Ovary (tissue), 9 donors: Measurements from ENCODE around the gene CACNA1H. TPM values are rescaled to one million over a fixed set of nuclear protein-coding genes. Genes with fewer than 3 reads are reported as not detected.

Experiments used
- DNase-seq, 5 donors: peaks; one replicate each; pipeline ENCODE4 v3.0.0-alpha.2; 2019 to 2020
- H3K27ac ChIP-seq, 2 donors: fragments of 200-600 bp; one replicate each; pipeline versions ENCODE4 v1.5.1 to v1.8.0; 2019 to 2022
- H3K27me3 ChIP-seq: fragments of 200-600 bp; one replicate; pipeline ENCODE4 v1.8.0; 2022
- H3K36me3 ChIP-seq: fragments of 200-600 bp; sonication (generic); one replicate; pipeline ENCODE4 v1.5.1; 2019
- H3K4me1 ChIP-seq: one replicate; pipeline ENCODE4 v1.8.1; 2013; ENCODE audit warnings: mild to moderate bottlenecking, moderate library complexity; ENCODE audit not compliant: insufficient read depth
- H3K4me3 ChIP-seq: fragments of 200-600 bp; sonication (generic); one replicate; pipeline ENCODE4 v1.5.1; 2017
- H3K9me3 ChIP-seq, 2 donors: fragments of 200-600 bp in 1 of 2; sonication (generic) in 1 of 2; one replicate each; pipeline versions ENCODE4 v1.5.1 to v1.8.1; 2013 to 2019; ENCODE audit warnings: mild to moderate bottlenecking in 1 of 2, moderate library complexity in 1 of 2
- EP300 ChIP-seq: sonication (generic); formaldehyde crosslinking; IDR thresholded peaks from one replicate; pipeline ENCODE4 v1.6.1; 2017; ENCODE audit warnings: antibody characterized with exemption
- POLR2A ChIP-seq: fragments of 450-650 bp; IDR thresholded peaks from one replicate; pipeline ENCODE4 v1.6.1; 2017; ENCODE audit warnings: antibody characterized with exemption, mild to moderate bottlenecking, moderate library complexity
- WGBS, 3 donors: extraction: QIAGEN DNeasy Blood & Tissue Kit in 1 of 3; methylation state at CpG; one replicate each; pipeline versions ENCODE4 v1.1.5 to v1.1.7; 2013 to 2017; 5-methylcytosine and 5-hydroxymethylcytosine counted together
- intact Hi-C, 4 donors: fragments of 100-400 bp; cut with DNase I; formaldehyde crosslinking; loops; one replicate each; pipeline versions ENCODE4 v1.11.0 to v1.15.1; 2022 to 2023
- polyA plus RNA-seq, 2 donors: library from polyadenylated mRNA; stranded (reverse); fragments of 200-250 nt in 1 of 2; fragments of 350-450 nt in 1 of 2; fragmentation: Illumina TruSeq in 1 of 2; extraction: RNeasy Lipid Tissue Mini Kit (QIAGEN cat#74804) in 1 of 2; gene quantifications; one replicate each; pipeline ENCODE4 v1.2.3, GENCODE V29; 2013 to 2014
- total RNA-seq, 7 donors: library from RNA; depleted of rRNA in 2 of 7; stranded (reverse); fragments of >200 nt in 2 of 7; fragmentation: NEBNext Ultra II Directional in 3 of 7; extraction: Animal tissue kit (Norgen Biotek cat#: 25700) in 3 of 7; gene quantifications; one replicate each; pipeline versions ENCODE4 v1.1.0 to v1.2.4, GENCODE V29; 2016 to 2023
- TF ChIP-seq, protein P1 (sequence below), 3 donors: fragments of 450-650 bp in 2 of 3; fragments of 200-600 bp in 1 of 3; IDR thresholded peaks; one replicate each; pipeline versions ENCODE4 v1.5.1 to v1.8.0; 2016 to 2022; ENCODE audit warnings: antibody characterized with exemption in 3 of 3, mild to moderate bottlenecking in 1 of 3
- donor health status: DM: no; HTN: no; CAD: no; lungs with moderate emphysema.
- donor health status: DM: no; HTN: no; CAD: no.
- donor health status: Bipolar disorder and iron deficiency.
- donor health status: DM: yes; HTN: yes; CAD: no.
- donor health status: DM: no; HTN: no; CAD: no.
- donor health status: DM: yes; HTN: yes; CAD: no.

The CACNA1H gene
- total and polyA plus RNA-seq, 9 donors, result 7.3 to 217 (median 106) TPM

GRCh38 chr16:1206326-1206725 is 53.4 kb downstream of the CACNA1H start:
- no peak for DNase-seq
- 70 to 74% (median 72%) methylated on average over 7 to 9 of the region's 9 CpGs for WGBS, 3 donors
- TF ChIP-seq, protein P1, sequence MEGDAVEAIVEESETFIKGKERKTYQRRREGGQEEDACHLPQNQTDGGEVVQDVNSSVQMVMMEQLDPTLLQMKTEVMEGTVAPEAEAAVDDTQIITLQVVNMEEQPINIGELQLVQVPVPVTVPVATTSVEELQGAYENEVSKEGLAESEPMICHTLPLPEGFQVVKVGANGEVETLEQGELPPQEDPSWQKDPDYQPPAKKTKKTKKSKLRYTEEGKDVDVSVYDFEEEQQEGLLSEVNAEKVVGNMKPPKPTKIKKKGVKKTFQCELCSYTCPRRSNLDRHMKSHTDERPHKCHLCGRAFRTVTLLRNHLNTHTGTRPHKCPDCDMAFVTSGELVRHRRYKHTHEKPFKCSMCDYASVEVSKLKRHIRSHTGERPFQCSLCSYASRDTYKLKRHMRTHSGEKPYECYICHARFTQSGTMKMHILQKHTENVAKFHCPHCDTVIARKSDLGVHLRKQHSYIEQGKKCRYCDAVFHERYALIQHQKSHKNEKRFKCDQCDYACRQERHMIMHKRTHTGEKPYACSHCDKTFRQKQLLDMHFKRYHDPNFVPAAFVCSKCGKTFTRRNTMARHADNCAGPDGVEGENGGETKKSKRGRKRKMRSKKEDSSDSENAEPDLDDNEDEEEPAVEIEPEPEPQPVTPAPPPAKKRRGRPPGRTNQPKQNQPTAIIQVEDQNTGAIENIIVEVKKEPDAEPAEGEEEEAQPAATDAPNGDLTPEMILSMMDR (IDR thresholded peaks at IDR 0.05), result no peak
- TF ChIP-seq POLR2A (no peak), EP300 (no peak)
- no peaks in the 10 kb centered on the region for H3K36me3 ChIP-seq
- no peaks in the 10 kb centered on the region for H3K4me1 ChIP-seq
- no peaks in the 10 kb centered on the region for H3K27me3 ChIP-seq
- no peak overlapping the region for H3K27ac ChIP-seq
- intact Hi-C loops, result no loop called here
- H3K9me3 ChIP-seq, result no peaks in the 10 kb centered on the region
- no peak overlapping the region for H3K4me3 ChIP-seq

DNA sequence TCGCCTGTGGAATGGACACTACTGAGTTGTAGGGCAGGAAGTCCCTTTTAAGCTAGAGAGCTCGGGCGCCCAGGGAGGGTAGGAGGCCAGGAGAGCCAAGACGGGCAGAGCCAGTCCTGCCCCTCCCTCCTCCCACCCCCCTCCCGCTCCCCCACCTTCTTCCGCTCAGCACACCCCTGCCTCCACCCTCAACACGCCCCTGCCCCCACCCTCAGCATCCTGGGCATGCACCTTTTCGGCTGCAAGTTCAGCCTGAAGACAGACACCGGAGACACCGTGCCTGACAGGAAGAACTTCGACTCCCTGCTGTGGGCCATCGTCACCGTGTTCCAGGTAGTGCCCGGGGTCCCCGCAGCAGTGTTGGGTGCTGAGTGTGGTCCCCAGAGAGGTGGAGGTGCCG is 53.9 kb downstream of the CACNA1H start:
- Histone ChIP-seq H3K9me3 (no peaks in the 10 kb centered on the region), H3K4me1 (no peaks in the 10 kb centered on the region), H3K36me3 (no peaks in the 10 kb centered on the region), H3K4me3 (no peak overlapping the region), H3K27me3 (no peaks in the 10 kb centered on the region), H3K27ac (no peak overlapping the region)
- no peak for DNase-seq
- 86 to 87% (median 87%) methylated on average over 14 to 16 of the region's 16 CpGs for WGBS, 3 donors
- intact Hi-C loops, result no loop called here
- TF ChIP-seq, protein P1 (IDR thresholded peaks at IDR 0.05), result no peak
- TF ChIP-seq EP300, result no peak
- no peak for TF ChIP-seq POLR2A

GRCh38 chr16:1208239-1208830 is 55.4 kb downstream of the CACNA1H start:
- Histone ChIP-seq H3K27me3 (no peaks in the 10 kb centered on the region), H3K4me3 (no peak overlapping the region), H3K27ac (no peak overlapping the region), H3K9me3 (no peaks in the 10 kb centered on the region), H3K4me1 (no peaks in the 10 kb centered on the region), H3K36me3 (no peaks in the 10 kb centered on the region)
- intact Hi-C loops, result no loop called here
- TF ChIP-seq POLR2A (no peak), EP300 (no peak)
- TF ChIP-seq, protein P1 (IDR thresholded peaks at IDR 0.05), result no peak
- WGBS, 3 donors, result 88 to 90% (median 89%) methylated on average over 22 of the region's 22 CpGs
- no peak for DNase-seq

GRCh38 chr16:1209081-1209480 is 56.2 kb downstream of the CACNA1H start:
- no peaks in the 10 kb centered on the region for H3K4me1 ChIP-seq
- no peak overlapping the region for H3K4me3 ChIP-seq
- H3K36me3 ChIP-seq, result no peaks in the 10 kb centered on the region
- intact Hi-C loops, result no loop called here
- TF ChIP-seq POLR2A, result no peak
- TF ChIP-seq EP300, result no peak
- WGBS, 3 donors, result 90 to 94% (median 93%) methylated on average over 28 to 43 of the region's 43 CpGs
- no peak for DNase-seq
- no peak overlapping the region for H3K27ac ChIP-seq
- H3K27me3 ChIP-seq, result no peaks in the 10 kb centered on the region
- no peaks in the 10 kb centered on the region for H3K9me3 ChIP-seq

DNA sequence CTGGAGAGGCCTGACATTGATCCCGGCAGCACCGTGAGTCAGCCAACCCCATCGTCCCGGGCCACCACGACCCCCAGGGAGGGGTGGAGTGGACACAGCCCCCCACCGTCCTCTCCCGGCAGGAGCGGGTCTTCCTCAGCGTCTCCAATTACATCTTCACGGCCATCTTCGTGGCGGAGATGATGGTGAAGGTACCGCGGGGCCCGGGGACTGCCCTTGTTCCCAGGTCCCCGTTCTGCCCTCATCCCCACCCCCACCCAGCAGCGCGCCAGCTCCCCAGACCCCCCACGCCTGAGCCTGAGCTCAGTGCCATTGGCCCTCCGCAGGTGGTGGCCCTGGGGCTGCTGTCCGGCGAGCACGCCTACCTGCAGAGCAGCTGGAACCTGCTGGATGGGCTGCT is 57.6 kb downstream of the CACNA1H start:
- intact Hi-C loops, result no loop called here
- 81 to 88% (median 82%) methylated on average over 20 to 23 of the region's 23 CpGs for WGBS, 3 donors
- Histone ChIP-seq H3K4me1 (no peaks in the 10 kb centered on the region), H3K27me3 (no peaks in the 10 kb centered on the region), H3K27ac (no peak overlapping the region), H3K4me3 (no peak overlapping the region), H3K36me3 (no peaks in the 10 kb centered on the region), H3K9me3 (no peaks in the 10 kb centered on the region)
- DNase-seq, result no peak
- TF ChIP-seq EP300, result no peak
- TF ChIP-seq, protein P1 (IDR thresholded peaks at IDR 0.05), result no peak
- no peak for TF ChIP-seq POLR2A
